Measurements from ENCODE around the gene MPRIP.
"Not testable (repeated sequence)": the region's sequence is repeated elsewhere in the genome, so short reads cannot be mapped to it uniquely, and the experiment has no call there.

The MPRIP gene

DNA sequence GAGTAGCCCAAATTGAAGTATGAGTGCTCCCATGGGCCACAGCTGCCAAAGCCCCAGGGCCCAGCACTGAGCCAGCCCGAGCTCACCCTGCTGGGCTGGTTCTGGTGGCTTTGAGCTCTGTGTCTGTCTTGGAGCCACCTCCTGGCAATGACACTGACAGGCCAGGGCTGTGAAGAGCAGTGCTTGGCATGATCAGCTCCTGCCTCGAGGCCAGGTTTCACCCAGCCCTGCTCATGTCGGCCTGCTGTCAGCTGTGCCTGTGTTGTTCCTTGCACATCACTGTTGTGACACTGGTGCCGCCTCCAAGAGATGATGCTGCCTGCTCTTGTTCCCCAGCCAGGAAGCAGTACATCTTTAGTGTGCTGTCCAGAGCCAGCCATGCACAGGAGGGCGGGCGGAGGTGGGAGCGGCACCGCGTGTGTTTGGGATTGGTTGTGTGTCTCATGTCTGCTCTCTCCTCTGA, 137.9 kb downstream of the MPRIP start:
- H3K4me3 ChIP-seq (ENCODE audit: control insufficient read depth, low read depth, low read length): no peak overlapping the region
- TF ChIP-seq, protein P1, sequence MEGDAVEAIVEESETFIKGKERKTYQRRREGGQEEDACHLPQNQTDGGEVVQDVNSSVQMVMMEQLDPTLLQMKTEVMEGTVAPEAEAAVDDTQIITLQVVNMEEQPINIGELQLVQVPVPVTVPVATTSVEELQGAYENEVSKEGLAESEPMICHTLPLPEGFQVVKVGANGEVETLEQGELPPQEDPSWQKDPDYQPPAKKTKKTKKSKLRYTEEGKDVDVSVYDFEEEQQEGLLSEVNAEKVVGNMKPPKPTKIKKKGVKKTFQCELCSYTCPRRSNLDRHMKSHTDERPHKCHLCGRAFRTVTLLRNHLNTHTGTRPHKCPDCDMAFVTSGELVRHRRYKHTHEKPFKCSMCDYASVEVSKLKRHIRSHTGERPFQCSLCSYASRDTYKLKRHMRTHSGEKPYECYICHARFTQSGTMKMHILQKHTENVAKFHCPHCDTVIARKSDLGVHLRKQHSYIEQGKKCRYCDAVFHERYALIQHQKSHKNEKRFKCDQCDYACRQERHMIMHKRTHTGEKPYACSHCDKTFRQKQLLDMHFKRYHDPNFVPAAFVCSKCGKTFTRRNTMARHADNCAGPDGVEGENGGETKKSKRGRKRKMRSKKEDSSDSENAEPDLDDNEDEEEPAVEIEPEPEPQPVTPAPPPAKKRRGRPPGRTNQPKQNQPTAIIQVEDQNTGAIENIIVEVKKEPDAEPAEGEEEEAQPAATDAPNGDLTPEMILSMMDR (conservative IDR thresholded peaks at IDR 0.05; ENCODE audit: control insufficient read depth, insufficient read depth, low read depth, low read length): no peak
- no peak for DNase-seq (ENCODE audit: low read depth)

DNA sequence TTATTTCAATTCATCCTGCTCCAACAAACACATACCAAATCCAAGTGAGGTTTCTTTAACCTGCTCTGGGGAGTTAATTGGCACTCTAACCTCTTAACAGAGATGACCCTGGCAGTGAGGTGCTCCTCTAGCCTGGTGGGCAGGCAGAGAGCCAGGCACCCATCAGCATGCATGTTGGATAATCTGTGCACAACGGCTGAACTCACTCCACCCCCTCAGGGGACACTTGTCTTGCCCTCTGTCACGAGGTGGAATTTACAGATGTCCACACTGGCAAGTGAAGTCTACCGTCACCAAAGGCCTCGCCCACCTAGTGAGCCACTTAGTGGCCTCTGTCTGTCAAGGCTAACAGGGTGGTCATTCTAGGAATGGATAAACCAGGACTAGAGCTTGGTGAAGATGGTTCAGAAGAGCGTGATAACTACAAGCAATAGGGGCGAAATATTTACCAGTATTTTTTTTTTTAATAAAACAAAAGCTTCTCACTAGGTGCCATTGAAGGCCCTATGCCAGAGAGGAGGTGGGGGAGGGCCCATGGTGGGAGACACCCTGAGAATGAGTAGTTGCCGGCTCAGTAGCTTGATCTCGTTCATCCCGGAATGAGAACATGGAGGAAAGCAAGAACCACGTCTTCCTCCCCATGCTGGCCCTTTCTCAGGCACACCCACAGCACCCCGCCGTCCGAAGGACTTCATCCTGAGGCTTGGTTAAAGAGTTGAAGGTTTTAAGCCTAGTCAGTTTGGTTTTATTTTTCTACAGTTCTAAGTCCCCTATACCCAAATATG, 138.7 kb downstream of the MPRIP start:
- H3K4me3 ChIP-seq (ENCODE audit: control insufficient read depth, low read depth, low read length): no peak overlapping the region
- TF ChIP-seq, protein P1 (conservative IDR thresholded peaks at IDR 0.05; ENCODE audit: control insufficient read depth, insufficient read depth, low read depth, low read length): no peak
- no peak for DNase-seq (ENCODE audit: low read depth)

DNA sequence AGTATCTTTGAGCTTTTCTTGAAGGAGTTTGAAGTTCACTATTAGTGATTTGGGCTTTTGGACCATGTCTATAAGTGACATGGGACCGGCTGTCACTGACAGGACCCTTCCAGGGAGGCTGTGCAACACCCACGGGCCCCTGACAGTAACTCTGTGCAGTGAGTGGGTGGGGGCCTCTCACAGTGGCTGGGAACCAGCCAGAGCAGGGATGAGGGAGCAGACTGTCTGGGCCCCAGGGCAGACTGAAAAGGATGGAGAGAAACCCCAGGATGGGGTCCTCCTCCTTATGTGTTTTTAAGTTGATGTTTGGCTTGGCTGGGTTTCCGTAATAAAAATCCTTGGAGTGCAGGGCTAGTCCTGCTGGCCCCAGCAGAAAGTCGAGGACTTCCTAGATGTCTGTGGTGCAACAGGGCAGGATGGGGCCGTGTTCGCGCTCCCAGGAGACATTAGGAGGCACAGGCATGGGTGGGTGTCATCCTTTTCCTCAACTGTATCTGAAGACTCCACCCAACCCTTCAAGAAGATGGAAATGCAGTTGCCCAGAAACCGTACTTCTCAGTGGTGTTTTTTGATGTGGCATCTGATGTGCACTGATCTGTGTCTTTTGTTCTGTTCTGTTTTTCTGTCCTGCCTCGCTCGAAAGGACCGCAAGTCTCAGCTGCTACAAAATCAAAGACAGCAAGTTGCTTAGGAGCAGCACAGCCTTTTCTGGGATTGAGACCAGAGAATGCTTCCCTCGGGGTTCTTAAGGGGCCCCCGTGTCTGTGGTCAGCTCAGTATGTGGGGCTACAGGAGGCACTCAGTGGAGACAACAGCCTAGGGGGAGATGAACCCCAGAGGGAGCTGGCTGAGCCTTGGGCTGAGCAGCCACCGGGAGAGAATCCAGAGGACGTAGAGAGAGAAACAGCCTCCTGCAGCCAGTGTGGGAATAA, 139.7 kb downstream of the MPRIP start:
- no peak for DNase-seq (ENCODE audit: low read depth)
- H3K4me3 ChIP-seq (ENCODE audit: control insufficient read depth, low read depth, low read length): no peak overlapping the region
- TF ChIP-seq, protein P1 (conservative IDR thresholded peaks at IDR 0.05; ENCODE audit: control insufficient read depth, insufficient read depth, low read depth, low read length): no peak

DNA sequence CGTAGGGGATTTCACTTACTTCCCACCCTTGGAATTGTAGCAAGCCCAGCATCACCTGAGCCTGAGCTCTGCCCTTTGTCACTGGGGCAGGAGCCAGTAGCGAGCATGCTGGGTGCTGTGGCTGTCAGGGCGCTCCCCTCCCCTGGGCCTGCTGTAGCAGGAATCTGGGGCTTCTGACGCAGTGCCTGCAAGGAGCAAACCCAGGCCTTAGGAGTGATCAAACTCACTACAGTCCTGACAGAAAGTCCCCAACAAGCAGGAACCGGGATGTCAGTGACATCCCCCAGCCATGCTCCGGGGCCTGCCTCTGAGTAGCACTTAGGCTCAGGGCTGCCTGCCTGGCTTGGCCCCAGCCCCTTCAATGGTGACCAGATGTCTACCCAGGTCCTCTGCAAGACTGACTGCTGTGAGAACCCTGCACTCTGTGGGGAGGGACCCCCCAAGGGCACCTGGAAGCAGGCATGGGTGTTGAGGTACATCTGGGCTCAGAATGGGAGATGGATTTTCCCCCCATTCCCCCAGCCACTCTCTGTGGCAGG, 140.4 kb downstream of the MPRIP start:
- TF ChIP-seq, protein P1 (conservative IDR thresholded peaks at IDR 0.05; ENCODE audit: control insufficient read depth, insufficient read depth, low read depth, low read length): no peak
- H3K4me3 ChIP-seq (ENCODE audit: control insufficient read depth, low read depth, low read length): no peak overlapping the region

DNA sequence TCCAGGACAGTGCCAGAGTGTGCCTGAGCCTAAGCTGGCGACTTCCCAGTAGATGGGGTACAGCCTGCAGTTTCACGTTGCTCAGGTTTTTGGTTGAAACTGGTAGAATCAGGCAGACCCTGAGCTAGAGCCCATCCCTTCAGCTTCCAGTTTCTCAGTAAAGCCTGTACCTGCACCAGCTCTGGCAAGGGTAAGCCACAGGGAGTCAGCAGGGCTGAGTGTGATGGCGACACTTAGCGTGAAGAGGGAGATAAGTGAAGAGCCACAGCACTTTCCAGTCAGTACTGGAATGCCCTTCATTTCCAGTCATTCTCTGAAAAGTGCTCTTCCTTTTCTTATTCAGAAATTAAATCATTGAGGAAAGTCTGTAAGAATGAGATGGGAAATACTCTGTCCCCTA, 141.5 kb downstream of the MPRIP start:
- TF ChIP-seq, protein P1 (conservative IDR thresholded peaks at IDR 0.05; ENCODE audit: control insufficient read depth, insufficient read depth, low read depth, low read length): no peak
- H3K4me3 ChIP-seq (ENCODE audit: control insufficient read depth, low read depth, low read length): no peak overlapping the region
- no peak for DNase-seq (ENCODE audit: low read depth)

More for the DNA sequence above, 140.4 kb downstream of the MPRIP start:
- no peak for DNase-seq (ENCODE audit: low read depth)

DNA sequence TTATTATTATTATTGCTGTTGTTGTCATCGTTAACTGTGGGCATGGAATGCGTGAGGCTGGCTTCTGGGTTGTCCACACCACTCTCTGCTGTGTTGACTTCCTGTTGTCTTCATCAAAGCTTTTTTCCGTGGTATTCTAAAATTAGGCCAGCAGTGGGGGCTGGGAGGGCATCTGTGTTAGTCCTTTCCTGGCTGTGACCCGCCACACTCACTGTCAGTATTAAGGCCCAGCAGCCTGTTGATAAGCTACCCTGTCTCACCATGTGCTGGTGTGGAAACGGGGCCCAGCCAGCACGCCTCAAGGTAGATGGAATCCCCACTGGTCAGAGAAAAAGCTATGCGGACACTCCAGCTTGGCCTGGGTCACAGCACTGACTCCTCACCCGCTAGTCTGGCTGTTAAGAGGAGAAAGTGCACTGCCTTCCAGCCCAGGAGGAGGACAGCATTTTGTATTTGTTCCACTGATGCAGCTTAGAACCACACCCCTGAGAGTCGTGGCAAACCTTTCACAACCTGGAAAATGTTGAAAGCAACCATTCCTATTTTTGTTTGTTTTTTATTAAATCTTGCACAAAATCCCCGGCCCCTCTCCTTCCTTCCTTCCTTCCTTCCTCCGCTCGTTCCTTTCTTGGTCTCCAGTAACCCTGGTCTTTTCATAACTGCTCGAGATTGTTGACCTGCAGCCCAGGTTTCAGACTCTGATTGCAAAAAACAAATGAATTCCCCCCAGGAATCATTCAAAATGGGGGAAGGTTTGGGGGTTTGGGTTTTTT, 142.9 kb downstream of the MPRIP start:
- H3K4me3 ChIP-seq (ENCODE audit: control insufficient read depth, low read depth, low read length); DNase-seq (ENCODE audit: low read depth): not testable (repeated sequence)
